GM12891 (cell line): Measurements from ENCODE around the gene TLN1.

Experiments
- POLR2A ChIP-seq: IDR thresholded peaks from 2 replicates; pipeline ENCODE4 v1.6.1; 2011; ENCODE audit warnings: low read depth, low read length, control low read depth
- POLR2AphosphoS5 ChIP-seq: IDR thresholded peaks from 2 replicates; pipeline ENCODE4 v1.6.1; 2011; ENCODE audit warnings: low read depth, low read length, control low read depth
- TAF1 ChIP-seq: IDR thresholded peaks from 2 replicates; pipeline ENCODE4 v1.6.1; 2011; ENCODE audit warnings: low read depth, low read length, control low read depth

- no peak for TF ChIP-seq TAF1
- no peak for TF ChIP-seq POLR2A
- no peak for TF ChIP-seq POLR2AphosphoS5
Measured at GRCh38 chr9:35718721-35719511, 13.1 kb downstream of the TLN1 start.
